K562 (cell line): Measurements from ENCODE around the gene CDH12. TPM values are rescaled to one million over a fixed set of nuclear protein-coding genes. Genes with fewer than 3 reads are reported as not detected.

Source experiments
- REST ChIP-seq, 2 experiments: fragments of 450-650 bp; formaldehyde crosslinking in 1 of 2; IDR thresholded peaks; 2 replicates each; pipeline versions ENCODE4 v1.4.0 to v1.6.1; 2014 to 2020; ENCODE audit warnings: mild to moderate bottlenecking in 2 of 2, borderline replicate concordance in 1 of 2, low read depth in 1 of 2
- SMARCA4 ChIP-seq: fragments of 450-650 bp; IDR thresholded peaks from 2 replicates; pipeline ENCODE4 v1.6.1; 2016
- TCFL5 ChIP-seq: fragments of 250-450 bp; sonication (Bioruptor Pico); conservative IDR thresholded peaks from 2 replicates; pipeline ENCODE4 v1.6.1; 2021; ENCODE audit warnings: mild to moderate bottlenecking, moderate library complexity, matching md5 sums
- polyA plus RNA-seq, 8 experiments: library from polyadenylated mRNA; depleted of rRNA in 4 of 8; stranded (reverse) in 5 of 8; unstranded in 3 of 8; fragments of >200 nt; fragmentation: Nextera tagmentation in 2 of 8; fragmentation: Illumina TruSeq in 1 of 8; extraction: Ambion mirVana in 2 of 8; extraction: Trizol in 1 of 8; gene quantifications; 2 replicates each; pipeline versions ENCODE4 v1.2.1 to v1.2.3, GENCODE V29; 2011 to 2014; ENCODE audit warnings: inconsistent platforms in 1 of 8, missing spikeins in 1 of 8
- total RNA-seq, 7 experiments: library from RNA; depleted of rRNA in 6 of 7; stranded (reverse); fragments of >200 nt in 6 of 7; fragmentation: Illumina TruSeq in 2 of 7; extraction: Trizol in 2 of 7; gene quantifications; 2 replicates each; pipeline versions ENCODE4 v1.2.1 to v1.2.3, GENCODE V29; 2011 to 2021; ENCODE audit warnings: low replicate concordance in 1 of 7
- TF ChIP-seq, protein P1 (sequence below): fragments of 450-650 bp; IDR thresholded peaks from 2 replicates; pipeline ENCODE4 v1.6.1; 2016; ENCODE audit warnings: mild to moderate bottlenecking, moderate library complexity

The CDH12 gene
- total and polyA plus RNA-seq, 9 of the 15 experiments (the other 6 are each of a cell fraction or from before 2014, with no cell fraction given): 0.03 to 1.7 (median 0.37) TPM

DNA sequence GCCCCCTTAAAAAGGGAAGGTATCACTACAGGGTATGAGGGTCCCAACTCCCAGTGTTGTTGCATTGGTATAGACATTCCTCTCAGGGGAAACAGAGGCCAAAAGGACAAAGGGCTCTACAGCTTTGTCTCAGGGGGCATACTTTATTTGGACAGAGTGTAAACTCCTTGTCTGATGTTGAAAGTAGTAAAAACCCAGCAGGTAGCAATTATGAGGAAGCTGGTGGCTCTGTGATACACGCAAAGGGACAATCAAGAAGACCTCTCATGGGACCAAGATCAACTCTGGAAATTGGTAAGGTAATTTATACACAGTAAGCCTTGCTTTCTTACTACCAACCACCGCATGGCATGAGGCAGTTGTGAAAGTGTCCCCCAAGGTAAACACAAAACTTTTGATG lies 764.6 kb downstream of the CDH12 start (continued):
- TF ChIP-seq REST (IDR thresholded peaks at IDR 0.05; ENCODE audit: borderline replicate concordance): no peak
- TF ChIP-seq REST (CRISPR knock-in tag; IDR thresholded peaks at IDR 0.05; ENCODE audit: low read depth): no peak
- TF ChIP-seq TCFL5 (CRISPR knock-in tag): no peak
- TF ChIP-seq, protein P1, sequence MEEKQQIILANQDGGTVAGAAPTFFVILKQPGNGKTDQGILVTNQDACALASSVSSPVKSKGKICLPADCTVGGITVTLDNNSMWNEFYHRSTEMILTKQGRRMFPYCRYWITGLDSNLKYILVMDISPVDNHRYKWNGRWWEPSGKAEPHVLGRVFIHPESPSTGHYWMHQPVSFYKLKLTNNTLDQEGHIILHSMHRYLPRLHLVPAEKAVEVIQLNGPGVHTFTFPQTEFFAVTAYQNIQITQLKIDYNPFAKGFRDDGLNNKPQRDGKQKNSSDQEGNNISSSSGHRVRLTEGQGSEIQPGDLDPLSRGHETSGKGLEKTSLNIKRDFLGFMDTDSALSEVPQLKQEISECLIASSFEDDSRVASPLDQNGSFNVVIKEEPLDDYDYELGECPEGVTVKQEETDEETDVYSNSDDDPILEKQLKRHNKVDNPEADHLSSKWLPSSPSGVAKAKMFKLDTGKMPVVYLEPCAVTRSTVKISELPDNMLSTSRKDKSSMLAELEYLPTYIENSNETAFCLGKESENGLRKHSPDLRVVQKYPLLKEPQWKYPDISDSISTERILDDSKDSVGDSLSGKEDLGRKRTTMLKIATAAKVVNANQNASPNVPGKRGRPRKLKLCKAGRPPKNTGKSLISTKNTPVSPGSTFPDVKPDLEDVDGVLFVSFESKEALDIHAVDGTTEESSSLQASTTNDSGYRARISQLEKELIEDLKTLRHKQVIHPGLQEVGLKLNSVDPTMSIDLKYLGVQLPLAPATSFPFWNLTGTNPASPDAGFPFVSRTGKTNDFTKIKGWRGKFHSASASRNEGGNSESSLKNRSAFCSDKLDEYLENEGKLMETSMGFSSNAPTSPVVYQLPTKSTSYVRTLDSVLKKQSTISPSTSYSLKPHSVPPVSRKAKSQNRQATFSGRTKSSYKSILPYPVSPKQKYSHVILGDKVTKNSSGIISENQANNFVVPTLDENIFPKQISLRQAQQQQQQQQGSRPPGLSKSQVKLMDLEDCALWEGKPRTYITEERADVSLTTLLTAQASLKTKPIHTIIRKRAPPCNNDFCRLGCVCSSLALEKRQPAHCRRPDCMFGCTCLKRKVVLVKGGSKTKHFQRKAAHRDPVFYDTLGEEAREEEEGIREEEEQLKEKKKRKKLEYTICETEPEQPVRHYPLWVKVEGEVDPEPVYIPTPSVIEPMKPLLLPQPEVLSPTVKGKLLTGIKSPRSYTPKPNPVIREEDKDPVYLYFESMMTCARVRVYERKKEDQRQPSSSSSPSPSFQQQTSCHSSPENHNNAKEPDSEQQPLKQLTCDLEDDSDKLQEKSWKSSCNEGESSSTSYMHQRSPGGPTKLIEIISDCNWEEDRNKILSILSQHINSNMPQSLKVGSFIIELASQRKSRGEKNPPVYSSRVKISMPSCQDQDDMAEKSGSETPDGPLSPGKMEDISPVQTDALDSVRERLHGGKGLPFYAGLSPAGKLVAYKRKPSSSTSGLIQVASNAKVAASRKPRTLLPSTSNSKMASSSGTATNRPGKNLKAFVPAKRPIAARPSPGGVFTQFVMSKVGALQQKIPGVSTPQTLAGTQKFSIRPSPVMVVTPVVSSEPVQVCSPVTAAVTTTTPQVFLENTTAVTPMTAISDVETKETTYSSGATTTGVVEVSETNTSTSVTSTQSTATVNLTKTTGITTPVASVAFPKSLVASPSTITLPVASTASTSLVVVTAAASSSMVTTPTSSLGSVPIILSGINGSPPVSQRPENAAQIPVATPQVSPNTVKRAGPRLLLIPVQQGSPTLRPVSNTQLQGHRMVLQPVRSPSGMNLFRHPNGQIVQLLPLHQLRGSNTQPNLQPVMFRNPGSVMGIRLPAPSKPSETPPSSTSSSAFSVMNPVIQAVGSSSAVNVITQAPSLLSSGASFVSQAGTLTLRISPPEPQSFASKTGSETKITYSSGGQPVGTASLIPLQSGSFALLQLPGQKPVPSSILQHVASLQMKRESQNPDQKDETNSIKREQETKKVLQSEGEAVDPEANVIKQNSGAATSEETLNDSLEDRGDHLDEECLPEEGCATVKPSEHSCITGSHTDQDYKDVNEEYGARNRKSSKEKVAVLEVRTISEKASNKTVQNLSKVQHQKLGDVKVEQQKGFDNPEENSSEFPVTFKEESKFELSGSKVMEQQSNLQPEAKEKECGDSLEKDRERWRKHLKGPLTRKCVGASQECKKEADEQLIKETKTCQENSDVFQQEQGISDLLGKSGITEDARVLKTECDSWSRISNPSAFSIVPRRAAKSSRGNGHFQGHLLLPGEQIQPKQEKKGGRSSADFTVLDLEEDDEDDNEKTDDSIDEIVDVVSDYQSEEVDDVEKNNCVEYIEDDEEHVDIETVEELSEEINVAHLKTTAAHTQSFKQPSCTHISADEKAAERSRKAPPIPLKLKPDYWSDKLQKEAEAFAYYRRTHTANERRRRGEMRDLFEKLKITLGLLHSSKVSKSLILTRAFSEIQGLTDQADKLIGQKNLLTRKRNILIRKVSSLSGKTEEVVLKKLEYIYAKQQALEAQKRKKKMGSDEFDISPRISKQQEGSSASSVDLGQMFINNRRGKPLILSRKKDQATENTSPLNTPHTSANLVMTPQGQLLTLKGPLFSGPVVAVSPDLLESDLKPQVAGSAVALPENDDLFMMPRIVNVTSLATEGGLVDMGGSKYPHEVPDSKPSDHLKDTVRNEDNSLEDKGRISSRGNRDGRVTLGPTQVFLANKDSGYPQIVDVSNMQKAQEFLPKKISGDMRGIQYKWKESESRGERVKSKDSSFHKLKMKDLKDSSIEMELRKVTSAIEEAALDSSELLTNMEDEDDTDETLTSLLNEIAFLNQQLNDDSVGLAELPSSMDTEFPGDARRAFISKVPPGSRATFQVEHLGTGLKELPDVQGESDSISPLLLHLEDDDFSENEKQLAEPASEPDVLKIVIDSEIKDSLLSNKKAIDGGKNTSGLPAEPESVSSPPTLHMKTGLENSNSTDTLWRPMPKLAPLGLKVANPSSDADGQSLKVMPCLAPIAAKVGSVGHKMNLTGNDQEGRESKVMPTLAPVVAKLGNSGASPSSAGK: no peak
- TF ChIP-seq SMARCA4: no peak
